PC-9 (cell line): Measurements from ENCODE around the gene PIEZO2. TPM values are rescaled to one million over a fixed set of nuclear protein-coding genes. Genes with fewer than 3 reads are reported as not detected.

Experiments used
- BruUV-seq: library from RNA; stranded (reverse); fragments of 400-500 nt; replicated peaks from 2 replicates; lab custom pipeline; 2021; lab: Mats Ljungman, UMichigan
- CTCF ChIA-PET: fragments of 300-600 bp; sonication (Branson Sonifier 250); formaldehyde crosslinking; loops from one replicate; lab custom pipeline; 2022; ENCODE audit warnings: antibody characterized with exemption; lab: Charles Lee
- POLR2A ChIA-PET: fragments of 300-600 bp; sonication (Branson Sonifier 250); formaldehyde crosslinking; loops from one replicate; lab custom pipeline; 2022; ENCODE audit warnings: antibody characterized with exemption; ENCODE audit not compliant: unreplicated experiment; lab: Charles Lee
- DNase-seq, 2 experiments: peaks; one replicate each; pipeline versions ENCODE4 v3.0.0 to v3.0.0-alpha.2; 2015 to 2022; ENCODE audit warnings: mixed read lengths in 1 of 2
- H2AFZ ChIP-seq: fragments of 200-600 bp; sonication (generic); 2 replicates; pipeline ENCODE4 v1.8.1; 2017; ENCODE audit warnings: antibody characterized with exemption
- H3F3A ChIP-seq: fragments of 200-600 bp; sonication (generic); 2 replicates; pipeline ENCODE4 v1.8.1; 2017; ENCODE audit warnings: antibody characterized with exemption, mild to moderate bottlenecking, low read depth; ENCODE audit not compliant: insufficient read depth
- H3K27ac ChIP-seq: fragments of 200-600 bp; sonication (generic); 2 replicates; pipeline ENCODE4 v1.6.1; 2016; ENCODE audit warnings: mixed run types
- H3K27me3 ChIP-seq: fragments of 200-600 bp; sonication (generic); 2 replicates; pipeline ENCODE4 v1.6.1; 2016; ENCODE audit warnings: low read depth, mixed run types; ENCODE audit not compliant: insufficient read depth
- H3K36me3 ChIP-seq: fragments of 200-600 bp; sonication (generic); 2 replicates; pipeline ENCODE4 v1.6.1; 2016; ENCODE audit warnings: low read depth, mixed run types
- H3K4me1 ChIP-seq: fragments of 200-600 bp; sonication (generic); replicated peaks from 2 replicates; pipeline ENCODE4 v1.6.1; 2016; ENCODE audit warnings: mixed run types; ENCODE audit not compliant: insufficient read depth
- H3K4me2 ChIP-seq: fragments of 200-600 bp; sonication (generic); 2 replicates; pipeline ENCODE4 v1.6.1; 2017; ENCODE audit warnings: mixed run types
- H3K4me3 ChIP-seq: fragments of 200-600 bp; sonication (generic); 2 replicates; pipeline ENCODE4 v1.6.1; 2016; ENCODE audit warnings: mixed run types
- H3K79me2 ChIP-seq: fragments of 200-600 bp; sonication (generic); 2 replicates; pipeline ENCODE4 v1.6.1; 2017; ENCODE audit warnings: low read depth, mixed run types
- H3K9me2 ChIP-seq: fragments of 200-600 bp; sonication (generic); 2 replicates; pipeline ENCODE4 v1.8.1; 2017; ENCODE audit warnings: mild to moderate bottlenecking; ENCODE audit not compliant: insufficient read depth
- H3K9me3 ChIP-seq: fragments of 200-600 bp; sonication (generic); 2 replicates; pipeline ENCODE4 v1.8.1; 2016; ENCODE audit warnings: low read depth; ENCODE audit not compliant: insufficient read depth
- H4K20me1 ChIP-seq: fragments of 200-600 bp; sonication (generic); 2 replicates; pipeline ENCODE4 v1.8.1; 2017; ENCODE audit not compliant: insufficient read depth
- EZH2 ChIP-seq: fragments of 200-600 bp; sonication (generic); IDR thresholded peaks from 2 replicates; pipeline ENCODE4 v1.8.0; 2017; ENCODE audit warnings: antibody characterized with exemption, low read depth
- intact Hi-C: fragments of 100-400 bp; cut with micrococcal nuclease; formaldehyde crosslinking; loops from one replicate; pipeline ENCODE4 v1.10.0; 2022; ENCODE audit not compliant: unreplicated experiment
- total RNA-seq: library from RNA; stranded (reverse); gene quantifications from 2 replicates; pipeline ENCODE4 v1.2.3, GENCODE V29; 2021
- TF ChIP-seq, protein P1 (sequence below): fragments of 200-600 bp; sonication (generic); conservative IDR thresholded peaks from 2 replicates; pipeline ENCODE4 v1.6.1; 2017; ENCODE audit warnings: mixed run types, antibody characterized with exemption, mild to moderate bottlenecking, moderate library complexity

Gene PIEZO2
- total RNA-seq, 1 experiment from 2014 or later, result not detected

GRCh38 chr18:10843565-10843964, 305.8 kb downstream of the PIEZO2 start:
- no peaks in the 10 kb centered on the region for H4K20me1 ChIP-seq
- no peaks in the 10 kb centered on the region for H3K79me2 ChIP-seq
- no peaks in the 10 kb centered on the region for H3K9me2 ChIP-seq
- H3K36me3 ChIP-seq, result no peaks in the 10 kb centered on the region
- H3K4me1 ChIP-seq, result no peaks in the 10 kb centered on the region
- no peaks in the 10 kb centered on the region for H3F3A ChIP-seq
- H2AFZ ChIP-seq, result no peak overlapping the region
- TF ChIP-seq EZH2, result no peak
- TF ChIP-seq, protein P1, sequence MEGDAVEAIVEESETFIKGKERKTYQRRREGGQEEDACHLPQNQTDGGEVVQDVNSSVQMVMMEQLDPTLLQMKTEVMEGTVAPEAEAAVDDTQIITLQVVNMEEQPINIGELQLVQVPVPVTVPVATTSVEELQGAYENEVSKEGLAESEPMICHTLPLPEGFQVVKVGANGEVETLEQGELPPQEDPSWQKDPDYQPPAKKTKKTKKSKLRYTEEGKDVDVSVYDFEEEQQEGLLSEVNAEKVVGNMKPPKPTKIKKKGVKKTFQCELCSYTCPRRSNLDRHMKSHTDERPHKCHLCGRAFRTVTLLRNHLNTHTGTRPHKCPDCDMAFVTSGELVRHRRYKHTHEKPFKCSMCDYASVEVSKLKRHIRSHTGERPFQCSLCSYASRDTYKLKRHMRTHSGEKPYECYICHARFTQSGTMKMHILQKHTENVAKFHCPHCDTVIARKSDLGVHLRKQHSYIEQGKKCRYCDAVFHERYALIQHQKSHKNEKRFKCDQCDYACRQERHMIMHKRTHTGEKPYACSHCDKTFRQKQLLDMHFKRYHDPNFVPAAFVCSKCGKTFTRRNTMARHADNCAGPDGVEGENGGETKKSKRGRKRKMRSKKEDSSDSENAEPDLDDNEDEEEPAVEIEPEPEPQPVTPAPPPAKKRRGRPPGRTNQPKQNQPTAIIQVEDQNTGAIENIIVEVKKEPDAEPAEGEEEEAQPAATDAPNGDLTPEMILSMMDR, result no peak
- ChIA-PET POLR2A (no interaction called here), CTCF (no interaction called here)
- no peak overlapping the region for H3K4me2 ChIP-seq
- intact Hi-C loops, result no loop called here
- H3K27me3 ChIP-seq, result peaks cover 32% of the 10 kb centered on the region
- DNase-seq, result no peak
- no TSS peak for BruUV-seq
- no peaks in the 10 kb centered on the region; the same call in 1 of the 2 replicates for H3K9me3 ChIP-seq
- H3K4me3 ChIP-seq, result no peak overlapping the region
- no peak overlapping the region for H3K27ac ChIP-seq

DNA sequence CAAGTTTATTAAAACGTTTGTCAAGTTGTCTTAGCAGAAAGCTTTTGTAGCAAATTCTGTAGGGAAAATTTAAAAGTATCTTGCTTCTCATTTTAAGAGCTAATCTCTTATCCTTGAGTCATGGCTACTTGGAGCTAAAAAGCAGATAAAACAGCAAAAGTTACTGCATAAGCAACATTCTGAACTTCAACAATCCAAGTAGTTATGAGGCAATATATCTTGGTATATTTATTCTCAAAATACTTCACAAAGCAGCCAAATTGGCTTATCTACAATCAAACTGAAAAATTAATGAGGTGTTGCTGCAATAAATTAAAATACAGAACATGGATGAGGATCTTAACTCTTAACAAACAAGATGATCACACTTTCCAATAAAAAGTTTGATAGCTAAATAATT, 306.5 kb downstream of the PIEZO2 start:
- Histone ChIP-seq H2AFZ (no peak overlapping the region), H3K4me2 (no peak overlapping the region), H3K9me3 (no peaks in the 10 kb centered on the region; the same call in 1 of the 2 replicates), H3K36me3 (no peaks in the 10 kb centered on the region), H3K79me2 (no peaks in the 10 kb centered on the region), H3K4me3 (no peak overlapping the region), H3K27ac (no peak overlapping the region), H3K4me1 (no peaks in the 10 kb centered on the region), H3K27me3 (peaks cover 25% of the 10 kb centered on the region), H3F3A (no peaks in the 10 kb centered on the region), H3K9me2 (no peaks in the 10 kb centered on the region), H4K20me1 (no peaks in the 10 kb centered on the region)
- CTCF ChIA-PET, result no interaction called here
- intact Hi-C loops, result no loop called here
- POLR2A ChIA-PET, result no interaction called here
- no peak for TF ChIP-seq EZH2
- TF ChIP-seq, protein P1, result no peak
- no TSS peak for BruUV-seq
- DNase-seq, result no peak

- H3K27ac ChIP-seq, result no peak overlapping the region
- H4K20me1 ChIP-seq, result no peaks in the 10 kb centered on the region
- no peak for DNase-seq
- H3K4me3 ChIP-seq, result no peak overlapping the region
- CTCF ChIA-PET, result interaction anchor here (0.8 kb wide), 1 partner anchor 55 kb away, joined by 4 read pairs; no protein-coding TSS in a partner anchor
- POLR2A ChIA-PET, result no interaction called here
- peaks cover 22% of the 10 kb centered on the region for H3K27me3 ChIP-seq
- H3F3A ChIP-seq, result no peaks in the 10 kb centered on the region
- H3K4me1 ChIP-seq, result no peaks in the 10 kb centered on the region
- BruUV-seq, result no TSS peak
- intact Hi-C loops, result no loop called here
- no peaks in the 10 kb centered on the region for H3K9me2 ChIP-seq
- no peak overlapping the region for H2AFZ ChIP-seq
- no peaks in the 10 kb centered on the region; the same call in 1 of the 2 replicates for H3K9me3 ChIP-seq
- H3K79me2 ChIP-seq, result no peaks in the 10 kb centered on the region
- TF ChIP-seq, protein P1, result no peak
- TF ChIP-seq EZH2, result no peak
- no peak overlapping the region for H3K4me2 ChIP-seq
- H3K36me3 ChIP-seq, result no peaks in the 10 kb centered on the region
Observed at GRCh38 chr18:10842371-10842770, 307.0 kb downstream of the PIEZO2 start.
